ENCODE measurements around the gene MIB1.

Gene MIB1

GRCh38 chr18:21704603-21705364, 35.8 kb upstream of the MIB1 start, which contains the start of gene ABHD3 (continued):
- TF ChIP-seq ZNF114 (tag by site-specific recombination; IDR thresholded peaks at IDR 0.05) (no peak), IKZF3 (tag by site-specific recombination; IDR thresholded peaks at IDR 0.05) (0 out of 2 replicates have a peak, but pooled peaks have one; percentile 29), PRDM4 (tag by site-specific recombination; IDR thresholded peaks at IDR 0.05) (no peak), ZNF501 (tag by site-specific recombination; IDR thresholded peaks at IDR 0.05) (peak; percentile 19; the same call in 1 of the 2 replicates), CTCF (tag by site-specific recombination; IDR thresholded peaks at IDR 0.05) (peak; percentile 10; the same call in 1 of the 2 replicates), KLF17 (tag by site-specific recombination; IDR thresholded peaks at IDR 0.05) (no peak), GLI2 (tag by site-specific recombination; IDR thresholded peaks at IDR 0.05; ENCODE audit: borderline replicate concordance, low read depth) (no peak), ZNF335 (tag by site-specific recombination; conservative IDR thresholded peaks at IDR 0.05) (peak; percentile 6; the same call in 1 of the 2 replicates), ZNF600 (tag by site-specific recombination; IDR thresholded peaks at IDR 0.05) (peak; percentile 62), AEBP2 (tag by site-specific recombination; IDR thresholded peaks at IDR 0.05; ENCODE audit: borderline replicate concordance) (no peak), ZFP37 (tag by site-specific recombination; IDR thresholded peaks at IDR 0.05) (no peak), ZNF785 (tag by site-specific recombination; IDR thresholded peaks at IDR 0.05) (no peak), ZNF48 (tag by site-specific recombination; IDR thresholded peaks at IDR 0.05) (no peak), WT1 (tag by site-specific recombination; IDR thresholded peaks at IDR 0.05) (no peak), ZBTB26 (tag by site-specific recombination; optimal IDR thresholded peaks at IDR 0.05) (no peak), ZNF248 (tag by site-specific recombination; IDR thresholded peaks at IDR 0.05) (no peak), SETDB1 (IDR thresholded peaks at IDR 0.05; ENCODE audit: insufficient read length, low read length) (no peak), ELK4 (IDR thresholded peaks at IDR 0.05; ENCODE audit: borderline replicate concordance, low read depth, low read length) (no peak), ZNF423 (tag by site-specific recombination; IDR thresholded peaks at IDR 0.05) (no peak), ZNF704 (tag by site-specific recombination; IDR thresholded peaks at IDR 0.05) (no peak), ZNF26 (tag by site-specific recombination; IDR thresholded peaks at IDR 0.05) (no peak), ZIC2 (tag by site-specific recombination; IDR thresholded peaks at IDR 0.05) (peak; percentile 31; the same call in 1 of the 2 replicates), FEZF1 (tag by site-specific recombination; IDR thresholded peaks at IDR 0.05) (no peak)

All from HEK293 (cell line).